Activated naive CD4-positive, alpha-beta T cell treated with anti-CD3 and anti-CD28 coated beads, Interleukin-2, amount 50 U/mL, for 72 hours (primary cell): Measurements from ENCODE around the gene RPUSD1. TPM values are rescaled to one million over a fixed set of nuclear protein-coding genes. Genes with fewer than 3 reads are reported as not detected.
"Not testable (repeated sequence)": the region's sequence is repeated elsewhere in the genome, so short reads cannot be mapped to it uniquely, and the experiment has no call there.

Source experiments
- ATAC-seq, 2 donors: fragments of 150-1000 bp; cut with Tn5 transposase; 2 replicates each; pipeline ENCODE4 v1.10.0; 2021; ENCODE audit warnings: mild to moderate bottlenecking in 2 of 2, moderate library complexity in 2 of 2
- DNase-seq, 2 donors: peaks; one replicate each; pipeline ENCODE4 v3.0.0; 2021 to 2022; ENCODE audit warnings: low spot score in 2 of 2
- H3K27ac Mint-ChIP-seq, 2 donors: one replicate each; pipeline ENCODE4 v1.8.0; 2022; ENCODE audit warnings: mild to moderate bottlenecking in 2 of 2, mixed read lengths in 2 of 2
- H3K36me3 Mint-ChIP-seq, 2 donors: one replicate each; pipeline ENCODE4 v1.8.0; 2022; ENCODE audit warnings: mixed read lengths in 2 of 2
- H3K9me3 Mint-ChIP-seq, 2 donors: one replicate each; pipeline ENCODE4 v1.8.0; 2022; ENCODE audit warnings: mixed read lengths in 2 of 2
- total RNA-seq, 2 donors: library from RNA; stranded (reverse); gene quantifications; one replicate each; pipeline ENCODE4 v1.2.3, GENCODE V29; 2022

The RPUSD1 gene
- total RNA-seq, 2 donors from 2014 or later, result 11.2 to 27.1 TPM

DNA sequence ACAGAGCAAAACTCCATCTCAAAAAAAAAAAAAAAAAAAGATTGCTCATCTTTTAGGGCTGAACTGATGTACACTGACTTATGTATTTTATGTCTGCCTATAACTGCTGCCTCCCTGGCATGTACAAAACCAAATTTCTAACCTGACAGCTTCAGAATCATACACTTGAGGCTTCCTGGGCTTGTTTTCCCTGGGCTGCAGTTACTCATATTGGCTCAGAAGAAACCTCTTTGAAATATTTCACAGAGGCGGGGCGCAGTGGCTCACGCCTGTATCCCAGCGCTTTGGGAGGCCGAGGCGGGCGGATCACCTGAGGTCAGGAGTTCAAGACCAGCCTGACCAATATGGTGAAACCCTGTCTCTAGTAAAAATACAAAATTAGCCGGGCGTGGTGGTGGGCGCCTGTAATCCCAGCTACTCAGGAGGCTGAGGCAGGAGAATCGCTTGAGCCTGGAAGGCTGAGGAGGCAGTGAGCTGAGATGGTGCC lies 34.0 kb downstream of the RPUSD1 start:
- not testable (repeated sequence) for H3K27ac Mint-ChIP-seq, DNase-seq, H3K36me3 Mint-ChIP-seq, H3K9me3 Mint-ChIP-seq, ATAC-seq

- peaks cover 0 to 6% of the 10 kb centered on the region in 2 donors for H3K36me3 Mint-ChIP-seq
- H3K27ac Mint-ChIP-seq, result no peak overlapping the region
- H3K9me3 Mint-ChIP-seq, result no peaks in the 10 kb centered on the region
- DNase-seq (no peak), ATAC-seq (no peak)
These were observed 36.2 kb downstream of the RPUSD1 start for GRCh38 chr16:752007-752312.

- H3K27ac Mint-ChIP-seq, result no peak overlapping the region
- H3K9me3 Mint-ChIP-seq, result no peaks in the 10 kb centered on the region
- ATAC-seq (no peak), DNase-seq (no peak)
- H3K36me3 Mint-ChIP-seq, result peaks cover 0 to 2% of the 10 kb centered on the region in 2 donors
These were observed 36.8 kb downstream of the RPUSD1 start for GRCh38 chr16:751152-752006.

DNA sequence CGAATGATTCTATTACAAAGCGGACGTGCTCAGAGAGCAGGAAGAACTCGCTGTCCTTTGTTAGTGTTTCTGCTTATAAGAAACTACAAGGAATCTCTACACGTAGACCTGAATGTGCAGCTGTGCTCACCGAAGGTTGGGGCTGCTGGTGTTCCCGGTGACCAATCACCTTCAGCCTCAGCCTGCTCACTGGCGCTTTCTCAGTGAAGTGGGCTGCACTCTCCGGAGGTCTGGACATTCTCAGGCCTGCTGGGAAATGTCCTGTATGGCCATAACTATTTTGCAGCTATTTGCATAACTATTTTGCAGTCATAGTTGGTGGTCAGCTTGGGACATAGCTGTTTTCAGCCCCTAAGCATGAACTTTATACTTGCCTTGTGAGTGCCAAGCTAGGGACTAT lies 37.7 kb downstream of the RPUSD1 start:
- Mint-ChIP-seq H3K9me3 (no peaks in the 10 kb centered on the region), H3K36me3 (no peaks in the 10 kb centered on the region), H3K27ac (no peak overlapping the region)
- no peak for ATAC-seq
- no peak for DNase-seq

GRCh38 chr16:749010-749409 lies 39.2 kb downstream of the RPUSD1 start:
- Mint-ChIP-seq H3K27ac (no peak overlapping the region), H3K9me3 (no peaks in the 10 kb centered on the region), H3K36me3 (no peaks in the 10 kb centered on the region)
- ATAC-seq (no peak), DNase-seq (no peak)

GRCh38 chr16:747978-748746 lies 40.0 kb downstream of the RPUSD1 start:
- Mint-ChIP-seq H3K27ac (no peak overlapping the region), H3K9me3 (no peaks in the 10 kb centered on the region), H3K36me3 (no peaks in the 10 kb centered on the region)
- no peak for ATAC-seq
- no peak for DNase-seq

DNA sequence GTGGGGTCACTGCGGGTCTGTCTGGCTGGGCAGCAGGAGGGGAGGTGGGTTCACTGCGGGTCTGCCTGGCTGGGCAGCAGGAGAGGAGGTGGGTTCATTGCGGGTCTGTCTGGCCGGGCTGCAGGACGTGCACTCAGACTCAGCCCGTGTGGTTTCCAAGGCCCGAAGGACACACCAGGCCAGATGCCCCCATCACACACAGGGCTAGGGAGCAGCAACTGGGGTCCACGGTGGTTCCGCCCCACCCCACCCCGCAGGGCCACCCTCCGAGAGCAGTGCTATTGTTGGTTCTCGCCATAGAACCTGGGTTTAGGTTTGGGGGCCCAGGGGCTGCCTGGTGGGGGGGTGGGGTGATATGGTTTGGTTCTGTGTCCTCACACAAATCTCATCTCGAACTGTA lies 41.5 kb downstream of the RPUSD1 start:
- H3K9me3 Mint-ChIP-seq, result no peaks in the 10 kb centered on the region
- DNase-seq, result no peak
- no peak for ATAC-seq
- no peak overlapping the region for H3K27ac Mint-ChIP-seq
- no peaks in the 10 kb centered on the region for H3K36me3 Mint-ChIP-seq

- Mint-ChIP-seq H3K27ac (no peak overlapping the region), H3K36me3 (no peaks in the 10 kb centered on the region), H3K9me3 (no peaks in the 10 kb centered on the region)
- DNase-seq (no peak), ATAC-seq (no peak)
These were observed 42.4 kb downstream of the RPUSD1 start for GRCh38 chr16:745739-746138.

- H3K9me3 Mint-ChIP-seq, result no peaks in the 10 kb centered on the region
These were observed 44.2 kb downstream of the RPUSD1 start for GRCh38 chr16:743794-744500.

DNA sequence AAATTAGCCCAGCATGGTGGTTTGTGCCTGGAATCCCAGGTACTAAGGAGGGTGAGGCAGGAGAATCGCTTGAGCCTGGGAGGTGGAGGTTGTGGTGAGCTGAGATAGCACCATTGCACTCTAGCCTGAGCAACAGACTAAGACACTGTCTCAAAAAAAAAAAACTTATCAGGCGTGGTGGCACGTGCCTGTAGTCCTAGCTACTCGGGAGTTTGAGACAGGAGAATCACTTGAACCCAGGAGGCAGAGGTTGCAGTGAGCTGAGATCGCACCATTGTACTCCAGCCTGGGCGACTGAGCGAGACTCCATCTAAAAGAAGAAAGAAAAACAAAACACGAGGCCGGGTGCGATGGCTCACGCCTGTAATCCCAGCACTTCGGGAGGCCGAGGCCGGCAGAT lies 45.3 kb downstream of the RPUSD1 start:
- not testable (repeated sequence) for DNase-seq, ATAC-seq, H3K9me3 Mint-ChIP-seq, H3K36me3 Mint-ChIP-seq
- H3K27ac Mint-ChIP-seq, result peak overlapping the region in 1 of 2 donors; percentile 22

More at GRCh38 chr16:743794-744500, 44.2 kb downstream of the RPUSD1 start:
- DNase-seq, result no peak
- peaks cover 0 to 6% of the 10 kb centered on the region in 2 donors for H3K36me3 Mint-ChIP-seq
- no peak overlapping the region for H3K27ac Mint-ChIP-seq
- ATAC-seq, result no peak

DNA sequence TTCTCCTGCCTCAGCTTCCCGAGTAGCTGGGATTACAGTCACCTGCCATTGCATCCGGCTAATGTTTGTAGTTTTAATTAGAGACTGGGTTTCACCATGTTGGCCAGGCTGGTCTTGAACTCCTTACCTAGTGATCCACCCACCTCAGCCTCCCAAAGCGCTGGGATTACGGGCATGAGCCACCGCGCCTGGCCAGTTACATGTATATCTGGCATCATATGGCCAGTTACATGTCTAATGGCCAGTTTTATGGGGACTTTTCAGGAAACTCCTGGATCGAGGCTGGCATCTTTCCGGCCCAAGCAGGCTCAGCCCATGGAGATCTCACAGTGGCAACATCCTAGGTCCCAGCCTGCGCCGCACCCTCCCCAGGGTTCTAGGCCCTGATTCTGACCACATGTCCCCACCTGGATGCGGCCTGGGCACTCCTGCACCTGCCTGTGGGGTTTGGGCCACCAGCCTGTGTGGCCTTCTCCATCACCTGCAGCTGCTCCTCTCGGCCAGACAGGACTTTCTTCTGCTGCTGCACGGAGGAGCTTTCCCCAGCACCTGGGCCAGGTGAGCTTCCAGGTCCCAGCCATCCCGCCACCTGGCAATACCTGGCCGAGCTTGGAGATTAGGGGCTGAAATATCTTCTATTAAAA lies 46.1 kb downstream of the RPUSD1 start:
- H3K27ac Mint-ChIP-seq, result peak overlapping the region; percentile 50 to 85
- DNase-seq (no peak), ATAC-seq (no peak)
- no peaks in the 10 kb centered on the region for H3K9me3 Mint-ChIP-seq
- H3K36me3 Mint-ChIP-seq, result peaks cover 5 to 16% of the 10 kb centered on the region in 2 donors

DNA sequence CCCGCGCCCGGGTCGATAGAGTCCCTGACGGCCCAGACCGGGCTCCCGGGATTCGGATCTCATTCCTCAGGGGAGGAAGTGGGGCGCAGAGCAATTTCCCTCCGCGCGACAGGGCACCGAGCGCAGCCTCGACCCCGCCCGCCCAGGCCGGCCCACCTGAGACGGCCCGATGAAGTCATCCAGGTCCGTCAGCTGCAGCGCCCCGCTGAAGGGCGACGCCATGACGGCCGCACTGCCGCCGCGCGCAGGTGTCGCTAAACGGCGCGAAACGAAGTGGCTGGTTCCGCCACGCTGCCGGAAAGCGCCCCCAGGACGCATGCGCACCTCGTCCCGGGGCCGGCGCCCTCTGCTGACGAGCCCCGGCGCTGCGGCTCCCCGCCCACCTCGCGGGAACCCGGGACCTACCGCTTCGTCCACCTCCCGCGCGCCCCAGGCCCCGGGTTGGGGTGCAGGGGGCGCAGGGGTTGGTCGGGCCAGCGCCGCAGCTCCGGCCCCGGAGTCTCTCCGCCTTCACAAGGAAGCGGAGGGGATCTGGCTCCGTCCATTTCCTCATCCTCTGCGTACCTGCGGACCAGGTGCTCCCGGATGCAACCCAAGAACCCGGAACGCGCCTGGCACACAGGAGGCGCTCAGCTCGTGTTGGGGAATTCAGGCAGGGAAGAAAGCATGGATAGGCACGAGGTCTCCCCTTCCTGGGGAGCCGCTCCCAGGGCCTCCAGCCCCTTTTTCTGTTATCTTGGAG lies 47.2 kb downstream of the RPUSD1 start, which contains the start of gene CIAO3:
Gene CIAO3 (minus strand): TSS at position 234 of the 742 bp plus-strand sequence. CDS start 12 bp downstream, at position 222.
- Mint-ChIP-seq H3K36me3 (peaks cover 5 to 21% of the 10 kb centered on the region in 2 donors), H3K9me3 (no peaks in the 10 kb centered on the region), H3K27ac (peak within 1 kb of the TSS; percentile 50 to 85)
- DNase-seq (peak; percentile 95 to 97), ATAC-seq (peak; percentile 72 to 77)

DNA sequence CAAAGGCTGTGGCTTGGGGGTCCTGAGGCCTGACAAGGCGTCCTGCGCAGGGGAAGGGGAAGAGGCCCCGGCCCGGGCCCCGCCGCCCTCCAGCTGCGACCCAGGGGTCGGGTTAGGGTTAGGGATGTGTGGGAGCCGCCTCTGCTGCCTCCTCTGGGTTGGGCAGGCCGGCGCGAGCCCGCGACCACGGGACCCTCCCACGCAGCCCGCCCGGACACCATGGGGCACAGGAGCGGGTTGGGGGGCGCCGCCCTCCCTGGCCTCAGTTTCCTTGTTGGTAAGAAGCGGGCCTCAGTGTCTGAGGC lies 47.8 kb downstream of the RPUSD1 start:
- DNase-seq (no peak), ATAC-seq (peak in 1 of 2 donors; percentile 5)
- Mint-ChIP-seq H3K36me3 (peaks cover 8 to 24% of the 10 kb centered on the region in 2 donors), H3K27ac (peak overlapping the region in 1 of 2 donors; percentile 85), H3K9me3 (no peaks in the 10 kb centered on the region)

GRCh38 chr16:739560-740458 lies 48.4 kb downstream of the RPUSD1 start:
- DNase-seq (no peak), ATAC-seq (no peak)
- peaks cover 10 to 27% of the 10 kb centered on the region in 2 donors for H3K36me3 Mint-ChIP-seq
- H3K27ac Mint-ChIP-seq, result peak overlapping the region; percentile 50 to 85
- no peaks in the 10 kb centered on the region for H3K9me3 Mint-ChIP-seq

DNA sequence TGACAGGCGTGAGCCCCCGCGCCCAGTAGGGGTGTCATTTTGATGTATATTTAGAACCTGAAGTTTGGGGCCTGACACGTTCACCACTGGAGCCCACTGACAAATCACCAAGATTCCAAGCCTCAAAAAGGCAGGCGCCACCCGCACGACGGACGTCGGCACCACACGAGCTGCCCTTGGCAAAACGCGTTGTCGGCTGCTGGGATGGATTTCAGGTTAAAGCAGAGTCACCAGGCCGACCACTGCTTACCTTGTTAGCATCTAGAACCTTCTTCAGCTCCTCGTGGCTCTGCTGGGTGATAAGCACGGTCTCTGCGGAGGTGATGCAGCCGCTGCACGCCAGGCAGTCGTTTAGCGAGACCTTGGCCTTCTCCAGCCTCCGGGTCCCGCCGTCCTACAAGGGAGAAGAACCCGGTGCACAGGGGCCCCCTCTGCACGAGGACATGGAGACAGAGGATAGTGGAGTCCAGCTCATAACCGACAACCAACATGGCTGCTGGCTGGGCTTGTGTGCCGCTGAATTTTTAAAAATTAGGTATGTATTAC lies 51.2 kb downstream of the RPUSD1 start:
- ATAC-seq (no peak), DNase-seq (no peak)
- H3K27ac Mint-ChIP-seq, result peak overlapping the region in 1 of 2 donors; percentile 74
- H3K9me3 Mint-ChIP-seq, result no peaks in the 10 kb centered on the region
- peaks cover 10 to 27% of the 10 kb centered on the region in 2 donors for H3K36me3 Mint-ChIP-seq
